22Rv1 (cell line): ENCODE measurements around the gene CA10.

Experiments used
- CTCF ChIP-seq: fragments of 450-650 bp; IDR thresholded peaks from 2 replicates; pipeline ENCODE4 v1.5.1; 2017; ENCODE audit warnings: mild to moderate bottlenecking
- ZFX ChIP-seq: fragments of 450-650 bp; IDR thresholded peaks from 2 replicates; pipeline ENCODE4 v1.6.1; 2017; ENCODE audit warnings: antibody characterized with exemption, borderline replicate concordance

GRCh38 chr17:51818777-51819176 is 339.7 kb downstream of the CA10 start:
- no peak for TF ChIP-seq CTCF
- no peak for TF ChIP-seq ZFX
